ENCODE data around the gene C16orf86. TPM values are rescaled to one million over a fixed set of nuclear protein-coding genes. Genes with fewer than 3 reads are reported as not detected.

The C16orf86 gene
- total and polyA plus RNA-seq, 2 of the 8 experiments (the other 6 are each of a cell fraction or from before 2014, with no cell fraction given) = 1.4 to 2.3 TPM

- Histone ChIP-seq H3K4me3 (ENCODE audit: extremely low read depth in 1 of 4, insufficient read depth in 2 of 4, low read depth in 3 of 4, low read length in 4 of 4) (no peak overlapping the region), H3K9me3 (ENCODE audit: insufficient read depth in 2 of 2, low read depth in 1 of 2, low read length in 1 of 2) (peaks cover 0 to 4% of the 10 kb centered on the region in 2 experiments; a peak in 1 of 4 replicates), H3K23ac (ENCODE audit: insufficient read length) (no peak overlapping the region), H3K79me1 (ENCODE audit: low read depth, low read length) (peaks cover 4% of the 10 kb centered on the region), H3K23me2 (ENCODE audit: low read depth, low read length) (no peaks in the 10 kb centered on the region), H4K8ac (ENCODE audit: extremely low read depth, insufficient read depth, low read length) (no peak overlapping the region), H3K4ac (replicated peaks; ENCODE audit: insufficient read length, low read depth, low read length) (no peak overlapping the region), H4K20me1 (replicated peaks in 1 of 2; ENCODE audit: control insufficient read depth in 1 of 2, insufficient read depth in 2 of 2, low read length in 2 of 2) (peaks cover 0 to 3% of the 10 kb centered on the region in 2 experiments), H3K36me3 (ENCODE audit: control insufficient read depth in 2 of 4, insufficient read depth in 4 of 4, low read length in 3 of 4) (no peaks in the 10 kb centered on the region), H2AFZ (ENCODE audit: low read length) (no peak overlapping the region), H3K56ac (replicated peaks; ENCODE audit: insufficient read length, low read depth, low read length) (no peak overlapping the region), H4K91ac (replicated peaks; ENCODE audit: insufficient read length, low read length) (no peak overlapping the region), H3K27me3 (replicated peaks in 1 of 4; ENCODE audit: control insufficient read depth in 3 of 4, extremely low read depth in 1 of 4, insufficient read depth in 3 of 4, low read length in 3 of 4) (no peaks in the 10 kb centered on the region), H3K4me2 (ENCODE audit: insufficient read depth in 1 of 2, low read depth in 2 of 2, low read length in 2 of 2) (no peak overlapping the region), H3K27ac (ENCODE audit: low read depth, low read length) (no peak overlapping the region), H2BK20ac (ENCODE audit: low read length) (no peak overlapping the region), H3K79me2 (ENCODE audit: control insufficient read depth in 1 of 2, insufficient read depth in 2 of 2, low read length in 2 of 2) (peaks cover 0 to 44% of the 10 kb centered on the region in 2 experiments; a peak in 2 of 4 replicates), H3K18ac (ENCODE audit: extremely low read depth, low read length) (no peak overlapping the region), H2BK15ac (ENCODE audit: low read length) (no peak overlapping the region), H3K4me1 (replicated peaks in 1 of 4; ENCODE audit: control insufficient read depth in 3 of 4, insufficient read depth in 4 of 4, low read length in 3 of 4) (peaks cover under 1 to 3% (median 2%) of the 10 kb centered on the region in 4 experiments; a peak in 3 of 7 replicates), H2BK12ac (ENCODE audit: low read depth, low read length) (no peak overlapping the region), H3K14ac (ENCODE audit: insufficient read length) (no peak overlapping the region), H2AK5ac (ENCODE audit: low read depth, low read length) (no peak overlapping the region), H2BK120ac (replicated peaks; ENCODE audit: low read depth, low read length) (no peak overlapping the region), H2BK5ac (ENCODE audit: low read depth, low read length) (no peak overlapping the region), H3K9ac (replicated peaks in 1 of 4; ENCODE audit: extremely low read depth in 1 of 4, low read depth in 3 of 4, low read length in 3 of 4) (no peak overlapping the region), H4K5ac (ENCODE audit: insufficient read length, low read depth, low read length) (no peak overlapping the region)
- POLR2A ChIA-PET (ENCODE audit: partially characterized antibody) = no interaction called here
- FAIRE-seq = no peak
- 90% methylated on average over 2 of the region's 2 CpGs; no CpG with 5 or more reads in 1 of the 2 experiments for WGBS, 2 experiments (ENCODE audit: extremely low coverage in 1 of 2, insufficient coverage in 1 of 2, insufficient read length in 1 of 2, insufficient replicate concordance in 2 of 2, low coverage in 1 of 2, low lambda C conversion rate in 2 of 2, missing lambda C conversion rate in 1 of 2)
- no peak for DNase-seq (ENCODE audit: low read depth in 1 of 2, low spot score in 2 of 2)
- TF ChIP-seq CREB1 (IDR thresholded peaks at IDR 0.05) = no peak
- TF ChIP-seq SIN3A (conservative IDR thresholded peaks at IDR 0.05 in 1 of 2, IDR thresholded peaks at IDR 0.05 in 1 of 2; ENCODE audit: low read depth in 1 of 2, low read length in 2 of 2) = no peak
- TF ChIP-seq SP2 (IDR thresholded peaks at IDR 0.05; ENCODE audit: low read length) = no peak
- CTCF ChIA-PET (ENCODE audit: partially characterized antibody) = no interaction called here
Observed at GRCh38 chr16:67703626-67704025, 37.0 kb downstream of the C16orf86 start.

All from H1 (cell line).